GM12878 (cell line): Measurements from ENCODE around the gene TTI1.

Source experiments
- BCL11A ChIP-seq: IDR thresholded peaks from 2 replicates; pipeline ENCODE4 v1.6.1; 2011; ENCODE audit warnings: low read depth, low read length
- CREB1 ChIP-seq: IDR thresholded peaks from 2 replicates; pipeline ENCODE4 v1.6.1; 2012; ENCODE audit warnings: low read depth, mild to moderate bottlenecking, inconsistent platforms
- CREM ChIP-seq: IDR thresholded peaks from 2 replicates; pipeline ENCODE4 v1.6.1; 2014; ENCODE audit warnings: antibody characterized with exemption, low read depth
- EZH2 ChIP-seq: IDR thresholded peaks from 2 replicates; pipeline ENCODE4 v1.6.1; 2012; ENCODE audit warnings: low read depth, mild to moderate bottlenecking, control low read depth, inconsistent platforms, low read length, borderline replicate concordance; ENCODE audit not compliant: control insufficient read depth
- JUND ChIP-seq: IDR thresholded peaks from 2 replicates; pipeline ENCODE4 v1.6.1; 2012; ENCODE audit warnings: low read depth, mild to moderate bottlenecking, low read length, improper control_type of control experiment, moderate library complexity
- NFXL1 ChIP-seq: fragments of 450-650 bp; IDR thresholded peaks from 2 replicates; pipeline ENCODE4 v1.6.1; 2017; ENCODE audit warnings: antibody characterized with exemption, mild to moderate bottlenecking, borderline replicate concordance
- POLR2A ChIP-seq: IDR thresholded peaks from 2 replicates; pipeline ENCODE4 v1.6.1; 2011; ENCODE audit warnings: low read depth, mild to moderate bottlenecking, low read length
- POLR2AphosphoS2 ChIP-seq: IDR thresholded peaks from 2 replicates; pipeline ENCODE4 v1.6.1; 2011; ENCODE audit warnings: low read depth, mild to moderate bottlenecking, low read length, improper control_type of control experiment, moderate library complexity
- POLR2AphosphoS5 ChIP-seq: IDR thresholded peaks from 2 replicates; pipeline ENCODE4 v1.6.1; 2011; ENCODE audit warnings: mild to moderate bottlenecking, low read length, inconsistent platforms
- RBBP5 ChIP-seq: fragments of 200-600 bp; sonication (generic); conservative IDR thresholded peaks from 2 replicates; pipeline ENCODE4 v1.6.1; 2016
- TARDBP ChIP-seq: IDR thresholded peaks from 2 replicates; pipeline ENCODE4 v1.6.1; 2016; ENCODE audit warnings: borderline replicate concordance
- TF ChIP-seq, protein P1 (sequence below): IDR thresholded peaks from 2 replicates; pipeline ENCODE4 v1.6.1; 2012; ENCODE audit warnings: low read depth, low read length, improper control_type of control experiment
- TF ChIP-seq, protein P2 (sequence below), 3 experiments: IDR thresholded peaks in 2 of 3; conservative IDR thresholded peaks in 1 of 3; 2 replicates each; pipeline ENCODE4 v1.5.1; 2011; ENCODE audit warnings: low read depth in 3 of 3, low read length in 3 of 3, mild to moderate bottlenecking in 3 of 3, control low read depth in 2 of 3, moderate library complexity in 2 of 3, inconsistent platforms in 1 of 3, mixed read lengths in 1 of 3; ENCODE audit not compliant: control insufficient read depth in 2 of 3, insufficient read depth in 1 of 3; ENCODE audit errors: extremely low read depth in 1 of 3
- TF ChIP-seq, protein P3 (sequence below): IDR thresholded peaks from 2 replicates; pipeline ENCODE4 v1.6.1; 2012; ENCODE audit warnings: low read depth, low read length, improper control_type of control experiment

DNA sequence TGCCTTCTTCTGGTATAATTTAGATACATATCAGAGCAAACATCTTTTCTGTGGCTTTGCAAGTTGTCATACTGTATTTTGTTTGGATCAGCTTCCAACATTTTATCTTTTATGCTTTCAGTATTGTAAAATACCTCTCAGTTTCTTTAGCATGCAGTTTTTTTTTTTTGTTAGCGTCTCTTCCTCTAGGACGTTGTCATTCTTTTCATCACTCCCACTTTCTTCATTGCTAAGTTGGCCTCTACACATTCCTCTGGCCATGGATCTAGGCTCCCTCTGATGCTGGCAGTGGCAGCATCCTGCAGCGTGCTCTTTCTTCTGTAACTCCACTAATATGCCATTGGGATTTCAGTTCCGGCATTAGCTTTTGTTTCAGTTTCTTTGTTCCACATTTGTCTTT, 22.0 kb upstream of the TTI1 start:
- TF ChIP-seq, protein P1, sequence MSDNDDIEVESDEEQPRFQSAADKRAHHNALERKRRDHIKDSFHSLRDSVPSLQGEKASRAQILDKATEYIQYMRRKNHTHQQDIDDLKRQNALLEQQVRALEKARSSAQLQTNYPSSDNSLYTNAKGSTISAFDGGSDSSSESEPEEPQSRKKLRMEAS: no peak
- TF ChIP-seq, protein P2, sequence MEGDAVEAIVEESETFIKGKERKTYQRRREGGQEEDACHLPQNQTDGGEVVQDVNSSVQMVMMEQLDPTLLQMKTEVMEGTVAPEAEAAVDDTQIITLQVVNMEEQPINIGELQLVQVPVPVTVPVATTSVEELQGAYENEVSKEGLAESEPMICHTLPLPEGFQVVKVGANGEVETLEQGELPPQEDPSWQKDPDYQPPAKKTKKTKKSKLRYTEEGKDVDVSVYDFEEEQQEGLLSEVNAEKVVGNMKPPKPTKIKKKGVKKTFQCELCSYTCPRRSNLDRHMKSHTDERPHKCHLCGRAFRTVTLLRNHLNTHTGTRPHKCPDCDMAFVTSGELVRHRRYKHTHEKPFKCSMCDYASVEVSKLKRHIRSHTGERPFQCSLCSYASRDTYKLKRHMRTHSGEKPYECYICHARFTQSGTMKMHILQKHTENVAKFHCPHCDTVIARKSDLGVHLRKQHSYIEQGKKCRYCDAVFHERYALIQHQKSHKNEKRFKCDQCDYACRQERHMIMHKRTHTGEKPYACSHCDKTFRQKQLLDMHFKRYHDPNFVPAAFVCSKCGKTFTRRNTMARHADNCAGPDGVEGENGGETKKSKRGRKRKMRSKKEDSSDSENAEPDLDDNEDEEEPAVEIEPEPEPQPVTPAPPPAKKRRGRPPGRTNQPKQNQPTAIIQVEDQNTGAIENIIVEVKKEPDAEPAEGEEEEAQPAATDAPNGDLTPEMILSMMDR (IDR thresholded peaks at IDR 0.05 in 2 of 3, conservative IDR thresholded peaks at IDR 0.05 in 1 of 3; ENCODE audit: control insufficient read depth in 2 of 3, extremely low read depth in 1 of 3, insufficient read depth in 1 of 3, low read depth in 3 of 3, low read length in 3 of 3): no peak
- TF ChIP-seq POLR2A (no peak), JUND (no peak), EZH2 (no peak), CREM (no peak), NFXL1 (no peak), BCL11A (no peak), TARDBP (no peak), POLR2AphosphoS5 (no peak), CREB1 (no peak), POLR2AphosphoS2 (no peak), RBBP5 (no peak)
- TF ChIP-seq, protein P3, sequence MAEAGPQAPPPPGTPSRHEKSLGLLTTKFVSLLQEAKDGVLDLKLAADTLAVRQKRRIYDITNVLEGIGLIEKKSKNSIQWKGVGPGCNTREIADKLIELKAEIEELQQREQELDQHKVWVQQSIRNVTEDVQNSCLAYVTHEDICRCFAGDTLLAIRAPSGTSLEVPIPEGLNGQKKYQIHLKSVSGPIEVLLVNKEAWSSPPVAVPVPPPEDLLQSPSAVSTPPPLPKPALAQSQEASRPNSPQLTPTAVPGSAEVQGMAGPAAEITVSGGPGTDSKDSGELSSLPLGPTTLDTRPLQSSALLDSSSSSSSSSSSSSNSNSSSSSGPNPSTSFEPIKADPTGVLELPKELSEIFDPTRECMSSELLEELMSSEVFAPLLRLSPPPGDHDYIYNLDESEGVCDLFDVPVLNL: no peak
